Measurements from ENCODE around the gene ABLIM3. TPM values are rescaled to one million over a fixed set of nuclear protein-coding genes. Genes with fewer than 3 reads are reported as not detected.

Gene ABLIM3
- total RNA-seq, 8 experiments from 2014 or later: 0.18 to 28.7 (median 4.3) TPM

DNA sequence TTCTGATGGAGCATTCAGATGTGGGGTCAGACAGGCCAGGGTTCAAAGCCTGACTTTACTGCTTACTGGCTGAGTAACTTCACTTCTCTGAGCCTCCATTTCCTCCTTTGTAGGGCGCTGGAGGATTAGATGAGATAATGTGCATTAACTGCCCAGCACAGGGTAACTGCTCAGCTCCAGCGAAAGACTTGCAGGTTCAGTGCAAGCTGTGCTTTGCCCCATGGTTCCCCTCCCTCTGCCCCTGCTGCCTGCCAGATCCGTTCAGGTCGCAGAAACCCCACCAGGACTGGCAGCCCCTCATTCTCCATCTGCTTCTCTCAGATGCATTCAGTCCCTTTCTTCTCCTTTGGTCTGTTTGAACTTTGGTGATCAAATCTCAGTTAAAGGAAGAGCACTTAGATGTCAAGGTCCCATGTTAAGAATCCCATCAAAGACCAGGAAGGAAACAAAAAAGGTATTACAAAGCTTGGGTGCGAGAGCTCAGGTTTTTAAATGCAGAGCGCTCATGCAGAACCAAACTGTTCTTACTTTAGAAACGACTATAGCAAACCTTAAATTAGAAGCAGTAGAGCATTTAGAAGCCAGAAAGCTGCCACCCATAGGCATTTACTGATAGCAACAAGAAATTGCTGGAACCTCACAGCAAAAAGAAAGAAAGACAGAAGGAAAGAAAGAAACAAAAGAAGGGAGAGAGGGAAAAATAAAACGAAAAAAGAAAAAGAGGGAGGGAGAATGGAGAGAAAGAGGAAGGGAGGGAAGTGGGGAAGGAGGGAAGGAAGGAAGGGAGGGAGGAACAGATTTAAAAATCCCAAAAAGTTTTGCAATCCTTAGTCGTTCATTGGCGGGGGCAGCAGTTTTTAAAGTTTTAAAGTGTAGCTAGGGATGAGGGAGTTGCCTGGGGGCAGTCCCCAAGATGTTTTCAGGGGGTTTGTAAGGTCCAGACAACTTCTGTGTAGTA, 153.9 kb downstream of the ABLIM3 start:
- Histone ChIP-seq H3K27ac (no peak overlapping the region), H3K4me1 (replicated peaks in 1 of 2) (peaks cover 0 to 10% of the 10 kb centered on the region in 2 donors), H3K4me3 (no peak overlapping the region)
- in situ Hi-C loops (cut with MboI; ENCODE audit: low pct_unique_long_range_greater_than_20kb in 2 of 9, low sequenced_read_pairs in 9 of 9, unreplicated experiment in 9 of 9): no loop called here
- WGBS, 10 experiments: 48 to 65% (median 55%) methylated on average over 3 to 8 of the region's 10 CpGs; no CpG with 5 or more reads in 1 of the 10 experiments
- ATAC-seq (replicated peaks in 6 of 8): no peak

DNA sequence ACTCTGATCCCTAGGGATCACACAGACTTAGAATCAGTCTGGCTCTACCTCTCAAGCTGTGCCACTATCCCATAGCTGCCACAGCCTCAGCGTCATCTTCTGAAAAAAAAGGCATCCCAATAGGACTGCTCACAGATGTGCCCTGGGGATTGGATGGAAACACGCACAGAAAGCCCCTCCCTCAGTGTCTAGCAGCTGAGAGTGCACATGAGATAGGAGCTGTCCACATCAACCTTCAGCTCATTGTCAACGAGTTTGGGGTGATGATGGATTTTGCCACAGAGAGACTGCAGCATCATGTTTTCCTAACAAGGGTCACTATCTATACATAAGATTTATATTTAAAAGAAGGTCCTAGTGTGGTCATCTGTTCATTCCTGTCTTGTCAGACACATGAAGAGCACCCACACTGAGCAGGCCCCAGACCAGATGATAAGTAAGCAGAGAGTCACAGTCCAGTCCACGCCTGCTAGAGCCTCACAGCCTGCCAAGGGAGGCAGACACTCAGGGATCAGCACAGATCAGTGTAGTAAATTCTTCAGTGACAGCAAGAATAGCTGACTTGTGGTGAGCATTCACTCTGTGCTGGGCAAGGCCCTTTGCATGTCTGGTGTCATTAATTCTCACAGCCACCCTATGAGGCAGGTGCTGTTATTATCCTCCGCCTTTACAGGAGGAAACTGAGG, 156.2 kb downstream of the ABLIM3 start:
- peaks cover 0 to 10% of the 10 kb centered on the region in 2 donors for H3K4me1 ChIP-seq (replicated peaks in 1 of 2)
- in situ Hi-C loops (cut with MboI; ENCODE audit: low pct_unique_long_range_greater_than_20kb in 2 of 9, low sequenced_read_pairs in 9 of 9, unreplicated experiment in 9 of 9): no loop called here
- peak overlapping the region in 1 of 2 donors; percentile 59 for H3K27ac ChIP-seq
- WGBS, 10 experiments: 71 to 100% (median 84%) methylated on average over 1 to 3 of the region's 5 CpGs; no CpG with 5 or more reads in 6 of the 10 experiments
- peak in 7 of 8 experiments; percentile 30 to 95 (median 91) for ATAC-seq (replicated peaks in 6 of 8)
- no peak overlapping the region for H3K4me3 ChIP-seq

DNA sequence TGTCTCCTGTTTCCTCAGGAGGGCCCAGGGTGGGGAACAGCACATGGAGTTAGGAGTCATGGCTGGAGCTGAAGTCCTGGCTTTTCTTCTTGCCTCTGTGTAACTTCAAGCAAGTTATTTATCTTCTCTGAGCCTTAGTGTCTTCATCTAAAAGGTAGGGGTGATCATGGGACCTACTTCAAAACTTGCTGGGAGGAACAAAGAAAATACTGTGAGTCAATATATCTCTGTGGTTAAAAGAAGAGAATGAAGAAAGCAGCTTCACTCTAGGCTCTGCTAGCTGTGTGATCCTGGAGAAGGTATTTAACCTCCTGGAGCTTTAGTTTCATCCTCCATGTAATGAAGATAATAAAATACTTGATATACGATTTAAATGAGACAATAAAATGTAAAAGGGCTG, 156.9 kb downstream of the ABLIM3 start:
- H3K4me3 ChIP-seq: no peak overlapping the region
- H3K4me1 ChIP-seq (replicated peaks in 1 of 2): peaks cover 0 to 10% of the 10 kb centered on the region in 2 donors
- H3K27ac ChIP-seq: no peak overlapping the region
- WGBS, 10 experiments: 22 to 60% (median 40%) methylated on average over 1 of the region's 1 CpG; no CpG with 5 or more reads in 2 of the 10 experiments
- in situ Hi-C loops (cut with MboI; ENCODE audit: low pct_unique_long_range_greater_than_20kb in 2 of 9, low sequenced_read_pairs in 9 of 9, unreplicated experiment in 9 of 9): no loop called here
- no peak for ATAC-seq (replicated peaks in 6 of 8)

DNA sequence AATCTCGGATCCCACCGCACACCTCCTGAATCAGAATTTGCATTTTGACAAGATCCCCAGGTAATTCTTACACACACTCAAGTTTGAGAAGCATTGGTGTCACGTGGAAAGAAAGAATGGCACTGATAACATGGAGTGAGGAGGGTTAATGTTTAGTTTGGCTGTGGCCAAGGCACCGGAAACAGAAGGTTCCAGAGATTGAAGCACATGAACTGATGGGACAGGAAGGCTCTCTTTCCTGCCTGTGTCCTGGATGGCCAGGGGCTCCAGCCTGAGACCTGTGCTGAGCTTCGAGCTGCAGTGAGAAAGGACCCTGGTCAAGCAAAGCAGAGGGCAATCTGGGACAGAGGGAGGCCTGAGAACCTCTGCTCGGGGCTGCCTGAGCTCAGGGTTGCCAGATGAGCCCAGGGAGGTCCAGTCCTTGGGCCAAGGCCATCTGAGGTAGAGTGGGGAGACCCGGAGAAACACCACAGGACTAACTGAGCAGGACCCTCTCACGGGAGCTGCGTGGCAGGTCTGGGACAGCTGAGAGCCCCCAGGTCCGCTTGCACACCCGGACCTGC, 157.6 kb downstream of the ABLIM3 start:
- Histone ChIP-seq H3K4me3 (no peak overlapping the region), H3K4me1 (replicated peaks in 1 of 2) (peaks cover 0 to 10% of the 10 kb centered on the region in 2 donors), H3K27ac (no peak overlapping the region)
- 20 to 90% (median 74%) methylated on average over 2 to 8 of the region's 11 CpGs; no CpG with 5 or more reads in 3 of the 10 experiments for WGBS, 10 experiments
- in situ Hi-C loops (cut with MboI; ENCODE audit: low pct_unique_long_range_greater_than_20kb in 2 of 9, low sequenced_read_pairs in 9 of 9, unreplicated experiment in 9 of 9): no loop called here
- no peak for ATAC-seq (replicated peaks in 6 of 8)

DNA sequence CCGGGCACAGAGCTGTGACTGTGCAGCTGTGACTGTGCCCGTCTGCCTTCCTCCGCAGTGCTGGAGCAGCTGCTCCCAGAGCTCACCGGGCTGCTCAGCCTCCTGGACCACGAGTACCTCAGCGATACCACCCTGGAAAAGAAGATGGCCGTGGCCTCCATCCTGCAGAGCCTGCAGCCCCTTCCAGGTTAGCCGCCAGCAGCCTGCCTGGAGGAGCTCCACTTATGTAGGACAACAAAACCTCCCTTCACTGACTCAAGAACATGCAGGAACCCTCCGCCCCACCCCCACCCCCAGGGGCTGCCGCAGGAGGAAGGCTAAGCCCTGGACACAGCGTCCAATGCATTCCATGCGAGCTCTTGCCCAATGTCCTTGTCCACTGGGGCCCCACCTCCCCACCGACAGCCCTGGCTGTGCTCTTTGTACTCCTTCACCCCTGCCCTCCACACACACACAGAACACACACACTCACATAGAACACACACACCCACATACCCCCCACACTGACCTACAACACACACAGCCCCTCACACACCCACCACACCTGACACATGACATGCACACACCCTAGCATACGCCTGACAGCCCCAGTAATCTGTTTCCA, 158.3 kb downstream of the ABLIM3 start:
- ATAC-seq (replicated peaks in 6 of 8): peak in 3 of 8 experiments; percentile 35 to 67 (median 59)
- in situ Hi-C loops (cut with MboI; ENCODE audit: low pct_unique_long_range_greater_than_20kb in 2 of 9, low sequenced_read_pairs in 9 of 9, unreplicated experiment in 9 of 9): loop anchor here in 2 of 9 experiments (25.0 kb wide), 1 partner anchor 263 kb away; the partner anchor contains the start of gene CSNK1A1 (in 2 of the 2)
- H3K4me3 ChIP-seq: no peak overlapping the region
- H3K27ac ChIP-seq: no peak overlapping the region
- WGBS, 10 experiments: 60 to 89% (median 80%) methylated on average over 1 to 2 of the region's 14 CpGs; no CpG with 5 or more reads in 7 of the 10 experiments
- H3K4me1 ChIP-seq (replicated peaks in 1 of 2): peaks cover 0 to 10% of the 10 kb centered on the region in 2 donors

DNA sequence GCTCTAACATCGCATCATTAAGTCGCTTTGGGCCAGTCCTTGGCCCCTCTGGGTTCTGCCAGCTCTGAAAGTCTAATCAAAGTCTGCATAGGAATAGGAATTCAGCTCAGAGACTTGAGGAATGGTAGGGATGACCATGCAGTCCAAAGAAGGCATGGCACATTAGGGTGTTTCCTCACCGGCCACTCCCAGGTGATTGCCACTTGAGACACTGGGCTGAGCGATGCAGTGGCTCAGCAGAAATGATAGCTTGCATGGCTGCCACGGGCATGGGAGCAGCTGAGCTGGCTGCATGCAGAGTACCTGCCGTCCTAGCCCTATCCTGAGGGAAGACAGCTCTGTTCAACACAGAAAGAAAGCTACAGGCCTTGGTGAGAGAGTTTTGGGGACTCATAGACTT, 159.1 kb downstream of the ABLIM3 start:
- H3K27ac ChIP-seq: no peak overlapping the region
- in situ Hi-C loops (cut with MboI; ENCODE audit: low pct_unique_long_range_greater_than_20kb in 2 of 9, low sequenced_read_pairs in 9 of 9, unreplicated experiment in 9 of 9): loop anchor here in 2 of 9 experiments (25.0 kb wide), 1 partner anchor 262 kb away; the partner anchor contains the start of gene CSNK1A1 (in 2 of the 2)
- ATAC-seq (replicated peaks in 6 of 8): no peak
- 70 to 93% (median 81%) methylated on average over 2 to 3 of the region's 6 CpGs; no CpG with 5 or more reads in 6 of the 10 experiments for WGBS, 10 experiments
- H3K4me1 ChIP-seq (replicated peaks in 1 of 2): peaks cover 0 to 11% of the 10 kb centered on the region in 2 donors
- no peak overlapping the region for H3K4me3 ChIP-seq

DNA sequence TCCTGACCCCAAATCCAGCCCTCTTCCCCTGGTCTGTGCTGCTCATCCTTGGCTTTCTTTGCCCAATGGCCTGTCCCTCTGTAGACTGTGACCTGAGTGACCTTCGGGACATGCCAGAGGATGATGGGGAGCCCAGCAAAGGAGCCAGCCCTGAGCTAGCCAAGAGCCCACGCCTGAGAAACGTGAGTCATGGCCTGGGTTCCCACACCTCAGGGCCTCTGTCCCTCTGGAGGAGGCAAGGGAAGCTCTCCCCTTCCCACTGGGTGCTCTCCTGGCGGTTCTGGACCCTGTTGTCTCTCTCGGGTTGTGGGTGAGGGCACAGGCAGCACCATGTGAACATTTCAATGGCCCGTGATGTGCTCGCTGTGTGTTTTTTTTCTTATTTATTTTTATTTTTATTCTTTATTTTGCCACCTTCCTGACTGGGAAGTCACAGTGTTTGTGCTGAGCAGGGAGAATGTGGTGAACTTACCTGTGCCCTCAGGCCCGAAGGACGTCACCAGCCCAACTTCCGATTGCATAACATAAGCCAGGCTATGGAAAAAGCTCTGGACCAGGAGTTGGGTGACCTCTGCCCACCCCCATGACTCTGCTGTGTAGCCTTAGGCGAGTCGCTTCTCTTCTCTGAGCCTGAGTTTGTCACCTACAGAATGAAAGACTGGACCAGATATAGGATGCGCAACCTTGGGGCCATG, 159.9 kb downstream of the ABLIM3 start:
- in situ Hi-C loops (cut with MboI; ENCODE audit: low pct_unique_long_range_greater_than_20kb in 2 of 9, low sequenced_read_pairs in 9 of 9, unreplicated experiment in 9 of 9): loop anchor here in 2 of 9 experiments (25.0 kb wide), 1 partner anchor 261 kb away; the partner anchor contains the start of gene CSNK1A1 (in 2 of the 2)
- Histone ChIP-seq H3K27ac (no peak overlapping the region), H3K4me1 (replicated peaks in 1 of 2) (peaks cover 0 to 19% of the 10 kb centered on the region in 2 donors), H3K4me3 (no peak overlapping the region)
- no peak for ATAC-seq (replicated peaks in 6 of 8)
- WGBS, 10 experiments: 81 to 100% (median 100%) methylated on average over 1 to 10 of the region's 13 CpGs; no CpG with 5 or more reads in 1 of the 10 experiments

DNA sequence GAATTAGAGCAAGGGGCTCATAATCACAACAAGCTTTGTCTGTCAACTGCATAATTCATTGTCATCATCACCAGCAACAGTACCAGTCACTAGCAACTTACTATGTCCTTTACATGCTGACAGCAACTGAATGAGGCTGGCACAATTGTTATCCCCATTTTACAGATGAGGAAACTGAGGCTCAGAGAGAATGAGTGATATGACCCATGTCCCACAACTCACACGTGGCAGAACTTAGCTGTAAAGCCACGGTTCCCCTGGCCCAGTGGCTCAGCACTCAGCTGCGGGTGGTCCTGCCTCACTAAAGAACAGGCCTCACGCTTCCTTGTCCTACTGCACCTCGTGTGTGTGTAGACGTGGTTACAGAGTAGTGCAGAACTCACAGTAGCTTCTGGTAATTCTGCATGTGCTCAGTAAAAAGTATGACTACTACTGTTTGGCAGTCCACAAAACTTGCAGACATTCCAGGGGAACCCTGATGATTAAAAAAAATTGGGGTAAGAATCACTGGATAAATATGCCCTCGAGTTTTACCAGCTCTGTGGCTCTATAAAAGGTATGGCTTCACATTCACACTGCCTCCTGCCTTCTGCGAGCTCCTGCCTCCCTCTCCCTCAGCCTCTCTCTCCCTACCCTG, 160.6 kb downstream of the ABLIM3 start:
- WGBS, 10 experiments: 14 to 90% (median 50%) methylated on average over 2 to 6 of the region's 8 CpGs; no CpG with 5 or more reads in 5 of the 10 experiments
- Histone ChIP-seq H3K27ac (no peak overlapping the region), H3K4me1 (replicated peaks in 1 of 2) (peaks cover 0 to 20% of the 10 kb centered on the region in 2 donors), H3K4me3 (no peak overlapping the region)
- no peak for ATAC-seq (replicated peaks in 6 of 8)
- in situ Hi-C loops (cut with MboI; ENCODE audit: low pct_unique_long_range_greater_than_20kb in 2 of 9, low sequenced_read_pairs in 9 of 9, unreplicated experiment in 9 of 9): loop anchor here in 2 of 9 experiments (25.0 kb wide), 1 partner anchor 260 kb away; the partner anchor contains the start of gene CSNK1A1 (in 2 of the 2)

DNA sequence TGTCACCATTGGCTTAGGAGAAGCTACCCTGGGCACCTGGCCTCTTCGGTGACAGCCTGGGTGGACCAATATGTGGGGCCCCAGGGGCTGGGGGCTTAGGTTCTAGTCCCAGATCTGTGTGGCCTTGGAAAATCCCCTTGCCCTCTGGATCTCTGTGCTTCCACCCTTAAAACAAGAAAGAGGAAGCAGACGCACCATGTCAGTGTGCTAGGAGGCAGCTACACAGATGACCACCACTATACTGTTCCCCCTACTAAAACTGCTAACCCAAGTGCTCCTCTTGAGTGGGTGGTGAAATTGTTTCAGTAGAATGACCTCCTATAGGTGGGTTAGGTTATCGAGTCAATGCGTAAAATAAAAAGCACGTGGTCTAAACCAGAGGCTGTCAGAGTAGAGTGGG, 161.3 kb downstream of the ABLIM3 start:
- no peak for ATAC-seq (replicated peaks in 6 of 8)
- 84 to 100% (median 96%) methylated on average over 3 to 4 of the region's 5 CpGs; no CpG with 5 or more reads in 4 of the 10 experiments for WGBS, 10 experiments
- in situ Hi-C loops (cut with MboI; ENCODE audit: low pct_unique_long_range_greater_than_20kb in 2 of 9, low sequenced_read_pairs in 9 of 9, unreplicated experiment in 9 of 9): loop anchor here in 2 of 9 experiments (25.0 kb wide), 1 partner anchor 260 kb away; the partner anchor contains the start of gene CSNK1A1 (in 2 of the 2)
- no peak overlapping the region for H3K4me3 ChIP-seq
- peaks cover 0 to 13% of the 10 kb centered on the region in 2 donors for H3K4me1 ChIP-seq (replicated peaks in 1 of 2)
- no peak overlapping the region for H3K27ac ChIP-seq

DNA sequence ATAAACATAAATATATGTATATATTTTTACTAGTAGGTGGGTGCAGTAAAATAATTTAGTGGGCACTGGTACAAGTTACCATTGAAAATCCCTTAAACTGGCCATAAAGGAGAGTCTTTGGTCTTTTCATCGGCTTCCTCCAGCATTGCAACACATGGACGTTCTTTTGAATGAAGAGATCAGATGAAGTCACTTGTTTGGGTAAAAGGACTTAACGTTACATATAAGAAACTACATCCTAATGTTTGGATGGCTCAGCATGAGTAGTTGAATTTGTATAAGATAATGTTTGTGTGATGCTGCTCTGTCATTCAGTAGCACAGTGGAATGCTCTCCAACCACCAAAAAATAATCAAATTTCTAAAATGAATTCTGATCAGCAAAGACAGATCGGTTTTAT, 161.9 kb downstream of the ABLIM3 start:
- ATAC-seq (replicated peaks in 6 of 8): no peak
- no peak overlapping the region for H3K27ac ChIP-seq
- H3K4me1 ChIP-seq (replicated peaks in 1 of 2): peaks cover 0 to 9% of the 10 kb centered on the region in 2 donors
- 62 to 92% (median 82%) methylated on average over 1 to 4 of the region's 4 CpGs; no CpG with 5 or more reads in 1 of the 10 experiments for WGBS, 10 experiments
- in situ Hi-C loops (cut with MboI; ENCODE audit: low pct_unique_long_range_greater_than_20kb in 2 of 9, low sequenced_read_pairs in 9 of 9, unreplicated experiment in 9 of 9): loop anchor here in 2 of 9 experiments (25.0 kb wide), 1 partner anchor 259 kb away; the partner anchor contains the start of gene CSNK1A1 (in 2 of the 2)
- H3K4me3 ChIP-seq: no peak overlapping the region
